ENCODE data around the gene CDS1. TPM values are rescaled to one million over a fixed set of nuclear protein-coding genes. Genes with fewer than 3 reads are reported as not detected.
"Not testable (repeated sequence)": the region's sequence is repeated elsewhere in the genome, so short reads cannot be mapped to it uniquely, and the experiment has no call there.

CDS1 gene
- total RNA-seq, result 19.6 TPM

- peak; percentile 65 for ATAC-seq
Observed at GRCh38 chr4:84582988-84583875, at the start of gene CDS1. CDS1 (plus strand) TSS chr4:84583127; CDS start chr4:84583402, 275 bp downstream.

GRCh38 chr4:84535901-84536300 is 47.0 kb upstream of the CDS1 start:
- ATAC-seq, result no peak

GRCh38 chr4:84545093-84545492 is 37.8 kb upstream of the CDS1 start:
- no peak for ATAC-seq

- no peak for ATAC-seq
Observed at GRCh38 chr4:84547211-84547610, 35.7 kb upstream of the CDS1 start.

GRCh38 chr4:84549191-84549590 is 33.7 kb upstream of the CDS1 start:
- not testable (repeated sequence) for ATAC-seq

- ATAC-seq, result no peak
Observed at GRCh38 chr4:84562156-84562555, 20.8 kb upstream of the CDS1 start.

- ATAC-seq, result no peak
Observed at GRCh38 chr4:84563002-84563401, 19.9 kb upstream of the CDS1 start.

GRCh38 chr4:84565951-84566350 is 17.0 kb upstream of the CDS1 start:
- ATAC-seq, result no peak

- ATAC-seq, result no peak
Observed at GRCh38 chr4:84568496-84568895, 14.4 kb upstream of the CDS1 start.

- no peak for ATAC-seq
Observed at GRCh38 chr4:84569009-84569408, 13.9 kb upstream of the CDS1 start.

GRCh38 chr4:84573385-84574068 is 9.4 kb upstream of the CDS1 start:
- peak; percentile 72 for ATAC-seq

GRCh38 chr4:84574069-84574720 is 8.7 kb upstream of the CDS1 start:
- no peak for ATAC-seq

- ATAC-seq, result no peak
Observed at GRCh38 chr4:84578540-84579402, 4.2 kb upstream of the CDS1 start.

GRCh38 chr4:84579403-84579776 is 3.5 kb upstream of the CDS1 start:
- ATAC-seq, result no peak

GRCh38 chr4:84582302-84582987 is 482 bp upstream of the CDS1 start:
- peak; percentile 96 for ATAC-seq

- ATAC-seq, result no peak
Observed at GRCh38 chr4:84583876-84584380, 1.0 kb downstream of the CDS1 start.

GRCh38 chr4:84585251-84585650 is 2.3 kb downstream of the CDS1 start:
- no peak for ATAC-seq

GRCh38 chr4:84594724-84595123 is 11.8 kb downstream of the CDS1 start:
- ATAC-seq, result no peak

GRCh38 chr4:84596826-84597225 is 13.9 kb downstream of the CDS1 start:
- peak; percentile 94 for ATAC-seq

GRCh38 chr4:84597450-84597849 is 14.5 kb downstream of the CDS1 start:
- peak; percentile 91 for ATAC-seq

- peak; percentile 75 for ATAC-seq
Observed at GRCh38 chr4:84606645-84607044, 23.7 kb downstream of the CDS1 start.

GRCh38 chr4:84611531-84611930 is 28.6 kb downstream of the CDS1 start:
- no peak for ATAC-seq

Measured in esophagus mucosa (tissue), 1 donor.